Endothelial cell (in vitro differentiated cells): Measurements from ENCODE around the gene MROH8. TPM values are rescaled to one million over a fixed set of nuclear protein-coding genes. Genes with fewer than 3 reads are reported as not detected.

ENCODE experiments used
- DNase-seq: peaks from one replicate; pipeline ENCODE4 v3.0.0; 2021; ENCODE audit warnings: low spot score
- H3K27ac Mint-ChIP-seq: one replicate; pipeline ENCODE4 v1.8.0; 2021; ENCODE audit warnings: mixed read lengths, inconsistent platforms; ENCODE audit not compliant: unreplicated experiment
- H3K27me3 Mint-ChIP-seq: one replicate; pipeline ENCODE4 v1.8.0; 2021; ENCODE audit warnings: mild to moderate bottlenecking, moderate library complexity, mixed read lengths, inconsistent platforms; ENCODE audit not compliant: unreplicated experiment
- H3K36me3 Mint-ChIP-seq: one replicate; pipeline ENCODE4 v1.8.0; 2021; ENCODE audit warnings: mild to moderate bottlenecking, low read depth, mixed read lengths, inconsistent platforms; ENCODE audit not compliant: unreplicated experiment
- H3K4me1 Mint-ChIP-seq: one replicate; pipeline ENCODE4 v1.8.0; 2021; ENCODE audit warnings: mild to moderate bottlenecking, mixed read lengths, inconsistent platforms; ENCODE audit not compliant: unreplicated experiment
- H3K4me3 Mint-ChIP-seq: one replicate; pipeline ENCODE4 v1.8.0; 2021; ENCODE audit warnings: mild to moderate bottlenecking, mixed read lengths, inconsistent platforms; ENCODE audit not compliant: unreplicated experiment
- H3K9me3 Mint-ChIP-seq: one replicate; pipeline ENCODE4 v1.8.0; 2021; ENCODE audit warnings: mixed read lengths, inconsistent platforms; ENCODE audit not compliant: unreplicated experiment
- total RNA-seq: library from RNA; stranded (reverse); fragmentation: NEBNext Ultra II Directional; extraction: Animal tissue kit (Norgen Biotek cat#: 25700); gene quantifications from one replicate; pipeline ENCODE4 v1.2.1, GENCODE V29; 2021; ENCODE audit not compliant: unreplicated experiment
- TF ChIP-seq, protein P1 (sequence below): fragments of 200-600 bp; sonication (generic); IDR thresholded peaks from one replicate; pipeline ENCODE4 v1.5.0; 2021; ENCODE audit warnings: antibody characterized with exemption; ENCODE audit not compliant: unreplicated experiment

The MROH8 gene
- total RNA-seq, 1 donor from 2014 or later = 4.3 TPM

- TF ChIP-seq, protein P1, sequence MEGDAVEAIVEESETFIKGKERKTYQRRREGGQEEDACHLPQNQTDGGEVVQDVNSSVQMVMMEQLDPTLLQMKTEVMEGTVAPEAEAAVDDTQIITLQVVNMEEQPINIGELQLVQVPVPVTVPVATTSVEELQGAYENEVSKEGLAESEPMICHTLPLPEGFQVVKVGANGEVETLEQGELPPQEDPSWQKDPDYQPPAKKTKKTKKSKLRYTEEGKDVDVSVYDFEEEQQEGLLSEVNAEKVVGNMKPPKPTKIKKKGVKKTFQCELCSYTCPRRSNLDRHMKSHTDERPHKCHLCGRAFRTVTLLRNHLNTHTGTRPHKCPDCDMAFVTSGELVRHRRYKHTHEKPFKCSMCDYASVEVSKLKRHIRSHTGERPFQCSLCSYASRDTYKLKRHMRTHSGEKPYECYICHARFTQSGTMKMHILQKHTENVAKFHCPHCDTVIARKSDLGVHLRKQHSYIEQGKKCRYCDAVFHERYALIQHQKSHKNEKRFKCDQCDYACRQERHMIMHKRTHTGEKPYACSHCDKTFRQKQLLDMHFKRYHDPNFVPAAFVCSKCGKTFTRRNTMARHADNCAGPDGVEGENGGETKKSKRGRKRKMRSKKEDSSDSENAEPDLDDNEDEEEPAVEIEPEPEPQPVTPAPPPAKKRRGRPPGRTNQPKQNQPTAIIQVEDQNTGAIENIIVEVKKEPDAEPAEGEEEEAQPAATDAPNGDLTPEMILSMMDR = peak; percentile 10
- Mint-ChIP-seq H3K36me3 (no peaks in the 10 kb centered on the region), H3K9me3 (no peaks in the 10 kb centered on the region), H3K27me3 (no peaks in the 10 kb centered on the region), H3K4me3 (no peak overlapping the region), H3K4me1 (no peaks in the 10 kb centered on the region), H3K27ac (no peak overlapping the region)
- DNase-seq = peak; percentile 27
Measured at GRCh38 chr20:37081717-37082289, 97.5 kb downstream of the MROH8 start.

DNA sequence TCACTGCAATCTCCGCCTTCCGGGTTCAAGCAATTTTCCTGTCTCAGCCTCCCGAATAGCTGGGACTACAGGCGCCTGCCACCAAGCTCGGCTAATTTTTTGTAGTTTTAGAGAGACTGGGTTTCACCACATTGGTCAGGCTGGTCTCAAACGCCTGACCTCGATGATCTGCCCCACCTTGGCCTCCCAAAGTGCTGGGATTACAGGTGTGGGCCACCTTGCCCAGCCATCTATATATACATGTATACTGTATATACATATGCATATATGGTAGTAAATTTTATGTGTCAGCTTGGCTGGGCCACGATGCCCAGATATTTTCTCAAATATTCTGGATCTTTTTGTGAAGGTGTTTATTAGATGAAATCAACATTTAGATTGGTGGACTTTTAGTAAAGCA, 102.3 kb downstream of the MROH8 start:
- DNase-seq = no peak
- H3K4me3 Mint-ChIP-seq = no peak overlapping the region
- no peaks in the 10 kb centered on the region for H3K9me3 Mint-ChIP-seq
- TF ChIP-seq, protein P1 = no peak
- no peaks in the 10 kb centered on the region for H3K36me3 Mint-ChIP-seq
- no peaks in the 10 kb centered on the region for H3K4me1 Mint-ChIP-seq
- no peaks in the 10 kb centered on the region for H3K27me3 Mint-ChIP-seq
- H3K27ac Mint-ChIP-seq = no peak overlapping the region

GRCh38 chr20:37075932-37076685, 103.2 kb downstream of the MROH8 start:
- Mint-ChIP-seq H3K4me3 (no peak overlapping the region), H3K27me3 (no peaks in the 10 kb centered on the region), H3K9me3 (no peaks in the 10 kb centered on the region), H3K27ac (no peak overlapping the region), H3K4me1 (no peaks in the 10 kb centered on the region), H3K36me3 (no peaks in the 10 kb centered on the region)
- DNase-seq = no peak
- TF ChIP-seq, protein P1 = no peak

- no peak for DNase-seq
- H3K4me3 Mint-ChIP-seq = no peak overlapping the region
- H3K4me1 Mint-ChIP-seq = no peaks in the 10 kb centered on the region
- H3K9me3 Mint-ChIP-seq = no peaks in the 10 kb centered on the region
- H3K27me3 Mint-ChIP-seq = no peaks in the 10 kb centered on the region
- peaks cover 3% of the 10 kb centered on the region for H3K36me3 Mint-ChIP-seq
- TF ChIP-seq, protein P1 = no peak
- no peak overlapping the region for H3K27ac Mint-ChIP-seq
Measured at GRCh38 chr20:37072293-37073196, 106.8 kb downstream of the MROH8 start.
